CD4-positive, CD25-positive, alpha-beta regulatory T cell (primary cell): ENCODE results near the gene GLA. TPM values are rescaled to one million over a fixed set of nuclear protein-coding genes. Genes with fewer than 3 reads are reported as not detected.

ENCODE experiments used
- ATAC-seq, 2 donors: fragments of 150-1000 bp; cut with Tn5 transposase; one replicate each; pipeline ENCODE4 v1.10.0; 2021; ENCODE audit warnings: low read depth in 2 of 2, moderate number of reproducible peaks in 2 of 2, moderate library complexity in 1 of 2
- DNase-seq, 3 donors: peaks; one replicate each; pipeline versions ENCODE4 v3.0.0 to v3.0.0-alpha.2; 2012 to 2022; ENCODE audit warnings: mixed read lengths in 1 of 3
- H3K27ac ChIP-seq: one replicate; pipeline ENCODE4 v1.7.0; 2013; ENCODE audit warnings: mild to moderate bottlenecking, low read length; ENCODE audit not compliant: insufficient read depth, poor library complexity, severe bottlenecking
- H3K27me3 ChIP-seq: one replicate; pipeline ENCODE4 v1.7.0; 2013; ENCODE audit warnings: low read length; ENCODE audit not compliant: control insufficient read depth, insufficient read depth
- H3K36me3 ChIP-seq: one replicate; pipeline ENCODE4 v1.7.0; 2013; ENCODE audit warnings: mild to moderate bottlenecking, low read length, moderate library complexity; ENCODE audit not compliant: control insufficient read depth, insufficient read depth
- H3K4me1 ChIP-seq: 2 replicates; pipeline ENCODE4 v1.7.0; 2013; ENCODE audit warnings: mild to moderate bottlenecking, low read length; ENCODE audit not compliant: insufficient read depth, control insufficient read depth, poor library complexity, severe bottlenecking
- H3K4me3 ChIP-seq: one replicate; pipeline ENCODE4 v1.7.0; 2013; ENCODE audit warnings: low read depth, mild to moderate bottlenecking, low read length, moderate library complexity
- H3K9me3 ChIP-seq, 2 experiments: 1 replicate in 1 of 2; 2 replicates in 1 of 2; pipeline ENCODE4 v1.7.0; 2013; ENCODE audit warnings: low read length in 2 of 2, mild to moderate bottlenecking in 1 of 2, moderate library complexity in 1 of 2; ENCODE audit not compliant: control insufficient read depth in 2 of 2
- H3K27ac Mint-ChIP-seq, 3 donors: one replicate each; pipeline ENCODE4 v1.8.0; 2020 to 2022; ENCODE audit warnings: mild to moderate bottlenecking in 3 of 3, mixed read lengths in 3 of 3, moderate library complexity in 2 of 3
- H3K27me3 Mint-ChIP-seq: one replicate; pipeline ENCODE4 v1.8.0; 2022; ENCODE audit warnings: mild to moderate bottlenecking, mixed read lengths
- H3K36me3 Mint-ChIP-seq: one replicate; pipeline ENCODE4 v1.8.0; 2020; ENCODE audit warnings: mixed read lengths
- H3K4me1 Mint-ChIP-seq, 4 donors: one replicate each; pipeline ENCODE4 v1.8.0; 2020 to 2022; ENCODE audit warnings: mixed read lengths in 4 of 4, mild to moderate bottlenecking in 1 of 4
- H3K4me3 Mint-ChIP-seq, 4 donors: one replicate each; pipeline ENCODE4 v1.8.0; 2020 to 2022; ENCODE audit warnings: mild to moderate bottlenecking in 4 of 4, mixed read lengths in 4 of 4, moderate library complexity in 3 of 4
- H3K9me3 Mint-ChIP-seq, 7 donors: one replicate each; pipeline ENCODE4 v1.8.0; 2020 to 2022; ENCODE audit warnings: mixed read lengths in 7 of 7, mild to moderate bottlenecking in 3 of 7, moderate library complexity in 2 of 7
- polyA plus RNA-seq, 4 donors: library from polyadenylated mRNA; unstranded; fragments of 300-500 nt; fragmentation: Illumina TruSeq; gene quantifications; one replicate each; pipeline ENCODE4 v1.2.3, GENCODE V29; 2021
- total RNA-seq: library from RNA; stranded (reverse); gene quantifications from one replicate; pipeline ENCODE4 v1.2.3, GENCODE V29; 2022

Gene GLA
- total and polyA plus RNA-seq, 5 donors from 2014 or later: 10.7 to 32.7 (median 13.2) TPM

DNA sequence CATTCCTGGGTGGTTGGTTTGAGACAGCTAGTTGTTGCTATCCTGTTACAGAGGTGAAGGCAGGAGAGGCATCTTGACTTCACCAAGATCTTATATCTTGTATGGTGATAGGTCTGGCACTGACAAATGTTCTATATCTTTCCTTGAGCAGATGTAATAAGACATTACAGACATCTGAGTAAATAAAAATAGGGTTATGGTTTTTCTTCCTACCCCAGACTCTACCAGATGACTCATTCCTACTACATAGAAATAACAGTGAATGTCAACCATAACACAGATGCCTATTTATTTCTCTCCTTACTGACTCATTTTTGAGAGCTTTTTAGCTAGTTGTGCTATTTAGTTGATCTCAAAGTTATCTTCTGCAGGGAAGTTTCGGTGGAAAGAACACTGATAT lies 22.2 kb upstream of the GLA start:
- no peak for ATAC-seq
- Histone ChIP-seq H3K36me3 (peaks cover 3% of the 10 kb centered on the region), H3K27ac (no peak overlapping the region), H3K4me3 (no peak overlapping the region), H3K9me3 (no peaks in the 10 kb centered on the region), H3K27me3 (no peaks in the 10 kb centered on the region), H3K4me1 (no peaks in the 10 kb centered on the region)
- Mint-ChIP-seq H3K36me3 (peaks cover 3% of the 10 kb centered on the region), H3K9me3 (no peaks in the 10 kb centered on the region), H3K27ac (no peak overlapping the region), H3K4me1 (peaks cover 0 to 5% (median 2%) of the 10 kb centered on the region in 4 donors), H3K27me3 (no peaks in the 10 kb centered on the region), H3K4me3 (no peak overlapping the region)
- DNase-seq: no peak

DNA sequence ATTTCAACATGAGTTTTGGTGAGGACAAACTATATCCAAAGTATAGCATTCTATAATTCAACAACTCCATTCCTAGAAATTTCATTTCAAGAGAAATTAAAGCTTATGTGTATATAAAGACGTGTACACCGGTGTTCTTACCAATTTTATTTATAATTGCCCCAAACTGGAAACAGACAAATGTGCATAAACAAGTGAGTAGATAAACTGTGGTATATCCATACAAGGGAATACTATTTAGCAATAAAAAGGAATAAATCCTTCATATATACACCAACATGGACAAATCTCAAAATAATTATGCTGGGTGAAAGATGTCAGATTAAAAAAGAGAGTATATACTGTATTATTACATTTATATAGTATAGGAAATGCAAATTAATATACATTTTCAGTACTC lies 20.2 kb upstream of the GLA start:
- ATAC-seq (no peak), DNase-seq (no peak)
- H3K4me3 Mint-ChIP-seq: no peak overlapping the region
- H3K9me3 ChIP-seq: no peaks in the 10 kb centered on the region
- no peak overlapping the region for H3K27ac Mint-ChIP-seq
- H3K27me3 ChIP-seq: no peaks in the 10 kb centered on the region
- no peak overlapping the region for H3K27ac ChIP-seq
- H3K4me1 ChIP-seq: no peaks in the 10 kb centered on the region
- H3K36me3 ChIP-seq: peaks cover 3% of the 10 kb centered on the region
- no peaks in the 10 kb centered on the region for H3K9me3 Mint-ChIP-seq
- peaks cover 0 to 5% (median 2%) of the 10 kb centered on the region in 4 donors for H3K4me1 Mint-ChIP-seq
- no peak overlapping the region for H3K4me3 ChIP-seq
- H3K27me3 Mint-ChIP-seq: no peaks in the 10 kb centered on the region
- H3K36me3 Mint-ChIP-seq: peaks cover 3% of the 10 kb centered on the region

- ATAC-seq: no peak
- Histone ChIP-seq H3K4me1 (no peaks in the 10 kb centered on the region), H3K9me3 (no peaks in the 10 kb centered on the region), H3K27me3 (no peaks in the 10 kb centered on the region), H3K36me3 (no peaks in the 10 kb centered on the region), H3K4me3 (no peak overlapping the region), H3K27ac (no peak overlapping the region)
- peak overlapping the region; percentile 83 to 99 (median 90) for H3K27ac Mint-ChIP-seq
- H3K36me3 Mint-ChIP-seq: peaks cover 9% of the 10 kb centered on the region
- peaks cover 7 to 39% (median 18%) of the 10 kb centered on the region in 4 donors for H3K4me1 Mint-ChIP-seq
- peaks cover 4% of the 10 kb centered on the region for H3K27me3 Mint-ChIP-seq
- no peak for DNase-seq
- peak overlapping the region; percentile 84 to 94 (median 87) for H3K4me3 Mint-ChIP-seq
- no peaks in the 10 kb centered on the region for H3K9me3 Mint-ChIP-seq
These were observed 11.8 kb upstream of the GLA start for GRCh38 chrX:101419489-101419888.

GRCh38 chrX:101417981-101418841 lies 10.5 kb upstream of the GLA start:
- Mint-ChIP-seq H3K4me3 (peak overlapping the region; percentile 86 to 96 (median 91)), H3K27me3 (peaks cover 4% of the 10 kb centered on the region), H3K4me1 (peaks cover 7 to 45% (median 19%) of the 10 kb centered on the region in 4 donors), H3K27ac (peak overlapping the region; percentile 90 to 99 (median 97)), H3K9me3 (no peaks in the 10 kb centered on the region), H3K36me3 (peaks cover 9% of the 10 kb centered on the region)
- ATAC-seq: peak in 1 of 2 donors; percentile 22
- H3K27me3 ChIP-seq: no peaks in the 10 kb centered on the region
- H3K9me3 ChIP-seq: no peaks in the 10 kb centered on the region
- peaks cover 4% of the 10 kb centered on the region for H3K36me3 ChIP-seq
- peak overlapping the region; percentile 71 for H3K4me3 ChIP-seq
- H3K4me1 ChIP-seq: no peaks in the 10 kb centered on the region
- peak overlapping the region; percentile 68 for H3K27ac ChIP-seq
- peak; percentile 21 to 33 (median 23) for DNase-seq

GRCh38 chrX:101417190-101417589 lies 9.5 kb upstream of the GLA start:
- H3K9me3 Mint-ChIP-seq: no peaks in the 10 kb centered on the region
- H3K27ac Mint-ChIP-seq: peak overlapping the region in 2 of 3 donors; percentile 90 to 97
- peaks cover 10% of the 10 kb centered on the region for H3K36me3 ChIP-seq
- peaks cover 12% of the 10 kb centered on the region for H3K36me3 Mint-ChIP-seq
- peak overlapping the region; percentile 86 to 96 (median 91) for H3K4me3 Mint-ChIP-seq
- no peak overlapping the region for H3K4me3 ChIP-seq
- H3K9me3 ChIP-seq: no peaks in the 10 kb centered on the region
- H3K27ac ChIP-seq: no peak overlapping the region
- H3K4me1 Mint-ChIP-seq: peaks cover 7 to 53% (median 24%) of the 10 kb centered on the region in 4 donors
- H3K27me3 ChIP-seq: no peaks in the 10 kb centered on the region
- no peaks in the 10 kb centered on the region for H3K4me1 ChIP-seq
- ATAC-seq: no peak
- no peak for DNase-seq
- peaks cover 4% of the 10 kb centered on the region for H3K27me3 Mint-ChIP-seq

DNA sequence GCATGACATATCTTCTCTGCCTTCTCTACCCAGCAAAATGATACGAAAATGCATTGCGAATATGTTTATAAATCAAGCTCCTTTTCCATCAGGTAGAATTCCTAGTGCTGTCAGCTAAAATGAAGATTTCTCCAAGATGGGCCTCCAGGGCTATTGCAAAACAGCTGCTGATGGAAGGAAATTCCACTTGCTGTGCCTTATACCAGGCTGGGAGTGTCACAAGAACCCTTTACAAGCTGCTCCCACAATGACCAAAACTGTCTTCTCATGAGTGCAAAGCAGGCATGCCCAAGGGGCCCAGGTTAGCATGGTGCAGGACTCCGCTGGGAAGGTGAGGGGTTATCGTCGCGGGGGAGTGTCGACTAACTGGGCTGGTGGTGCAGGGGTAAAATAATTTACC lies 9.0 kb upstream of the GLA start:
- H3K4me3 ChIP-seq: no peak overlapping the region
- H3K27me3 ChIP-seq: no peaks in the 10 kb centered on the region
- no peak overlapping the region for H3K27ac ChIP-seq
- DNase-seq (no peak), ATAC-seq (no peak)
- H3K9me3 ChIP-seq: no peaks in the 10 kb centered on the region
- Mint-ChIP-seq H3K36me3 (peaks cover 16% of the 10 kb centered on the region), H3K4me3 (peak overlapping the region in 2 of 4 donors; percentile 32 to 42), H3K27me3 (peaks cover 4% of the 10 kb centered on the region), H3K27ac (peak overlapping the region in 1 of 3 donors; percentile 90), H3K9me3 (no peaks in the 10 kb centered on the region), H3K4me1 (peaks cover 7 to 58% (median 25%) of the 10 kb centered on the region in 4 donors)
- peaks cover 15% of the 10 kb centered on the region for H3K36me3 ChIP-seq
- H3K4me1 ChIP-seq: no peaks in the 10 kb centered on the region

GRCh38 chrX:101415180-101416145 lies 7.7 kb upstream of the GLA start:
- no peak overlapping the region for H3K4me3 ChIP-seq
- peaks cover 15% of the 10 kb centered on the region for H3K36me3 ChIP-seq
- peak; percentile 23 to 84 (median 72) for DNase-seq
- Mint-ChIP-seq H3K9me3 (no peaks in the 10 kb centered on the region), H3K4me1 (peaks cover 7 to 62% (median 28%) of the 10 kb centered on the region in 4 donors), H3K36me3 (peaks cover 10% of the 10 kb centered on the region), H3K27ac (peak overlapping the region; percentile 77 to 87 (median 85)), H3K27me3 (peaks cover 4% of the 10 kb centered on the region), H3K4me3 (peak overlapping the region; percentile 11 to 87 (median 62))
- ATAC-seq: peak; percentile 78 to 82
- H3K4me1 ChIP-seq: peaks cover 3% of the 10 kb centered on the region
- H3K9me3 ChIP-seq: no peaks in the 10 kb centered on the region
- peak overlapping the region; percentile 71 for H3K27ac ChIP-seq
- H3K27me3 ChIP-seq: no peaks in the 10 kb centered on the region
